ENCODE results near the gene FBXO27.
"Not testable (repeated sequence)": the region's sequence is repeated elsewhere in the genome, so short reads cannot be mapped to it uniquely, and the experiment has no call there.

Gene FBXO27

GRCh38 chr19:38988627-38989026 lies 43.7 kb downstream of the FBXO27 start:
- DNase-seq (ENCODE audit: low read depth): not testable (repeated sequence)

GRCh38 chr19:38987745-38988144 lies 44.6 kb downstream of the FBXO27 start:
- DNase-seq (ENCODE audit: low read depth): not testable (repeated sequence)

GRCh38 chr19:38985262-38985661 lies 47.1 kb downstream of the FBXO27 start:
- no peak for DNase-seq (ENCODE audit: low read depth)

- DNase-seq (ENCODE audit: low read depth): no peak
These were observed 51.6 kb downstream of the FBXO27 start for GRCh38 chr19:38980583-38981374.

- no peak for DNase-seq (ENCODE audit: low read depth)
These were observed 52.5 kb downstream of the FBXO27 start for GRCh38 chr19:38979812-38980211.

- no peak for DNase-seq (ENCODE audit: low read depth)
These were observed 54.0 kb downstream of the FBXO27 start for GRCh38 chr19:38978326-38978689.

GRCh38 chr19:38977445-38978325 lies 54.7 kb downstream of the FBXO27 start:
- peak; percentile 39 for DNase-seq (ENCODE audit: low read depth)

- no peak for DNase-seq (ENCODE audit: low read depth)
These were observed 56.5 kb downstream of the FBXO27 start for GRCh38 chr19:38975861-38976271.

GRCh38 chr19:38975214-38975860 lies 57.0 kb downstream of the FBXO27 start, which contains the start of gene FBXO17:
Gene FBXO17, minus strand, starts transcription at chr19:38975742. Its CDS starts 25,423 bp downstream, at chr19:38950319.
- no peak for DNase-seq (ENCODE audit: low read depth)

- DNase-seq (ENCODE audit: low read depth): no peak
These were observed 57.6 kb downstream of the FBXO27 start for GRCh38 chr19:38974624-38975213.

Data from activated T-cell treated with anti-CD3 and anti-CD28 coated beads for 24 hours (primary cell).